K562 (cell line): Measurements from ENCODE around the gene NIM1K. TPM values are rescaled to one million over a fixed set of nuclear protein-coding genes. Genes with fewer than 3 reads are reported as not detected.

Source experiments
- CEBPB ChIP-seq: fragments of 450-650 bp; IDR thresholded peaks from 2 replicates; pipeline ENCODE4 v1.6.1; 2016; ENCODE audit warnings: missing genetic modification characterization, missing compliant biosample characterization
- JUN ChIP-seq, 2 experiments: sonication (generic) in 1 of 2; formaldehyde crosslinking in 1 of 2; IDR thresholded peaks; 2 replicates each; pipeline versions ENCODE4 v1.6.1 to v1.8.0; 2012 to 2022; ENCODE audit warnings: borderline replicate concordance in 2 of 2, mild to moderate bottlenecking in 2 of 2, improper control_type of control experiment in 1 of 2, low read depth in 1 of 2, low read length in 1 of 2, missing genetic modification reagents in 1 of 2
- KDM5B ChIP-seq: fragments of 200-600 bp; sonication (generic); IDR thresholded peaks from 2 replicates; pipeline ENCODE4 v1.6.1; 2012; ENCODE audit warnings: low read depth, mild to moderate bottlenecking, moderate library complexity, low read length, control low read depth, inconsistent platforms; ENCODE audit not compliant: insufficient replicate concordance
- MEF2D ChIP-seq: conservative IDR thresholded peaks from 2 replicates; pipeline ENCODE4 v1.6.1; 2016; ENCODE audit warnings: low read depth, missing genetic modification characterization, missing compliant biosample characterization
- MIER1 ChIP-seq: fragments of 450-650 bp; IDR thresholded peaks from 2 replicates; pipeline ENCODE4 v1.6.1; 2016; ENCODE audit warnings: antibody characterized with exemption, mild to moderate bottlenecking, low read depth
- NELFE ChIP-seq: IDR thresholded peaks from 2 replicates; pipeline ENCODE4 v1.6.1; 2011; ENCODE audit warnings: mild to moderate bottlenecking; ENCODE audit not compliant: insufficient read depth, insufficient read length
- SUPT5H ChIP-seq: fragments of 450-650 bp; IDR thresholded peaks from 2 replicates; pipeline ENCODE4 v1.6.1; 2016
- ZNF766 ChIP-seq: fragments of 200-800 bp; sonication (Bioruptor generic); conservative IDR thresholded peaks from 2 replicates; pipeline ENCODE4 v1.6.1; 2016; ENCODE audit warnings: missing genetic modification characterization, missing compliant biosample characterization
- ZNF79 ChIP-seq: fragments of 250-450 bp; sonication (Bioruptor Pico); IDR thresholded peaks from 2 replicates; pipeline ENCODE4 v1.4.0; 2020; ENCODE audit warnings: low read depth, mild to moderate bottlenecking, moderate library complexity
- polyA plus RNA-seq, 8 experiments: library from polyadenylated mRNA; depleted of rRNA in 4 of 8; stranded (reverse) in 5 of 8; unstranded in 3 of 8; fragments of >200 nt; fragmentation: Nextera tagmentation in 2 of 8; fragmentation: Illumina TruSeq in 1 of 8; extraction: Ambion mirVana in 2 of 8; extraction: Trizol in 1 of 8; gene quantifications; 2 replicates each; pipeline versions ENCODE4 v1.2.1 to v1.2.3, GENCODE V29; 2011 to 2014; ENCODE audit warnings: inconsistent platforms in 1 of 8, missing spikeins in 1 of 8
- total RNA-seq, 7 experiments: library from RNA; depleted of rRNA in 6 of 7; stranded (reverse); fragments of >200 nt in 6 of 7; fragmentation: Illumina TruSeq in 2 of 7; extraction: Trizol in 2 of 7; gene quantifications; 2 replicates each; pipeline versions ENCODE4 v1.2.1 to v1.2.3, GENCODE V29; 2011 to 2021; ENCODE audit warnings: low replicate concordance in 1 of 7
- TF ChIP-seq, protein P1 (sequence below): fragments of 250-450 bp; sonication (Bioruptor Pico); IDR thresholded peaks from 2 replicates; pipeline ENCODE4 v1.4.0; 2020; ENCODE audit warnings: mild to moderate bottlenecking, moderate library complexity
- TF ChIP-seq, protein P2 (sequence below): fragments of 250-450 bp; sonication (Bioruptor Pico); IDR thresholded peaks from 2 replicates; pipeline ENCODE4 v1.5.0; 2020; ENCODE audit warnings: mild to moderate bottlenecking
- TF ChIP-seq, protein P3 (sequence below): sonication (generic); formaldehyde crosslinking; IDR thresholded peaks from 2 replicates; pipeline ENCODE4 v1.8.0; 2023; ENCODE audit warnings: mild to moderate bottlenecking, missing genetic modification reagents
- TF ChIP-seq, protein P4 (sequence below): fragments of 250-450 bp; sonication (Bioruptor Pico); IDR thresholded peaks from 2 replicates; pipeline ENCODE4 v1.8.0; 2021; ENCODE audit warnings: mild to moderate bottlenecking, moderate library complexity

NIM1K gene
- total and polyA plus RNA-seq, 9 of the 15 experiments (the other 6 are each of a cell fraction or from before 2014, with no cell fraction given), result 0.03 to 0.34 (median 0.08) TPM; not detected in 3

DNA sequence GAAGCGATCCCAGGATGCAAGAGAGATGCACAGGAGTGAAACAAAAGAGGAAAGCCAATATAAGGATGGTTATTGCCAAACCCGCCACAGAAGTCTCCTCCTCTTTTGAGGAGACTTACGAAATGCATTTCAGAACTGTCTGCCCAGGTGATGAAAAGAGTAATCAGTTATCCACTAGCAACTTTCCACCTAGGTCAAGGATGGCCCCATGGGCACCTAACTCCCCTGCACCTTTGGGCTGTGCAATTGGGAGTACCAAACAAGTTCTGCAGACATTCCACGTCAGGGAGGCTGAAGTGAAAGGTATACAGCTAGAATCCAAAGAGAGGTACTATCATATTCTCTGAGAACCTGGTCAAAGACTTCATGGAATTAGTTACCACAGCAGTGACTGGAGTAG, 95.5 kb downstream of the NIM1K start (continued):
- TF ChIP-seq, protein P1, sequence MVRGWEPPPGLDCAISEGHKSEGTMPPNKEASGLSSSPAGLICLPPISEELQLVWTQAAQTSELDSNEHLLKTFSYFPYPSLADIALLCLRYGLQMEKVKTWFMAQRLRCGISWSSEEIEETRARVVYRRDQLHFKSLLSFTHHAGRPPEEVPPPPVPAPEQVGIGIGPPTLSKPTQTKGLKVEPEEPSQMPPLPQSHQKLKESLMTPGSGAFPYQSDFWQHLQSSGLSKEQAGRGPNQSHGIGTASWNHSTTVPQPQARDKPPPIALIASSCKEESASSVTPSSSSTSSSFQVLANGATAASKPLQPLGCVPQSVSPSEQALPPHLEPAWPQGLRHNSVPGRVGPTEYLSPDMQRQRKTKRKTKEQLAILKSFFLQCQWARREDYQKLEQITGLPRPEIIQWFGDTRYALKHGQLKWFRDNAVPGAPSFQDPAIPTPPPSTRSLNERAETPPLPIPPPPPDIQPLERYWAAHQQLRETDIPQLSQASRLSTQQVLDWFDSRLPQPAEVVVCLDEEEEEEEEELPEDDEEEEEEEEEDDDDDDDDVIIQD, result no peak
- TF ChIP-seq, protein P2, sequence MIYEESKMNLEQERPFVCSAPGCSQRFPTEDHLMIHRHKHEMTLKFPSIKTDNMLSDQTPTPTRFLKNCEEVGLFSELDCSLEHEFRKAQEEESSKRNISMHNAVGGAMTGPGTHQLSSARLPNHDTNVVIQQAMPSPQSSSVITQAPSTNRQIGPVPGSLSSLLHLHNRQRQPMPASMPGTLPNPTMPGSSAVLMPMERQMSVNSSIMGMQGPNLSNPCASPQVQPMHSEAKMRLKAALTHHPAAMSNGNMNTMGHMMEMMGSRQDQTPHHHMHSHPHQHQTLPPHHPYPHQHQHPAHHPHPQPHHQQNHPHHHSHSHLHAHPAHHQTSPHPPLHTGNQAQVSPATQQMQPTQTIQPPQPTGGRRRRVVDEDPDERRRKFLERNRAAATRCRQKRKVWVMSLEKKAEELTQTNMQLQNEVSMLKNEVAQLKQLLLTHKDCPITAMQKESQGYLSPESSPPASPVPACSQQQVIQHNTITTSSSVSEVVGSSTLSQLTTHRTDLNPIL, result no peak
- TF ChIP-seq ZNF766 (CRISPR knock-in tag), result no peak
- no peak for TF ChIP-seq MEF2D (tag)
- no peak for TF ChIP-seq KDM5B
- TF ChIP-seq, protein P3, sequence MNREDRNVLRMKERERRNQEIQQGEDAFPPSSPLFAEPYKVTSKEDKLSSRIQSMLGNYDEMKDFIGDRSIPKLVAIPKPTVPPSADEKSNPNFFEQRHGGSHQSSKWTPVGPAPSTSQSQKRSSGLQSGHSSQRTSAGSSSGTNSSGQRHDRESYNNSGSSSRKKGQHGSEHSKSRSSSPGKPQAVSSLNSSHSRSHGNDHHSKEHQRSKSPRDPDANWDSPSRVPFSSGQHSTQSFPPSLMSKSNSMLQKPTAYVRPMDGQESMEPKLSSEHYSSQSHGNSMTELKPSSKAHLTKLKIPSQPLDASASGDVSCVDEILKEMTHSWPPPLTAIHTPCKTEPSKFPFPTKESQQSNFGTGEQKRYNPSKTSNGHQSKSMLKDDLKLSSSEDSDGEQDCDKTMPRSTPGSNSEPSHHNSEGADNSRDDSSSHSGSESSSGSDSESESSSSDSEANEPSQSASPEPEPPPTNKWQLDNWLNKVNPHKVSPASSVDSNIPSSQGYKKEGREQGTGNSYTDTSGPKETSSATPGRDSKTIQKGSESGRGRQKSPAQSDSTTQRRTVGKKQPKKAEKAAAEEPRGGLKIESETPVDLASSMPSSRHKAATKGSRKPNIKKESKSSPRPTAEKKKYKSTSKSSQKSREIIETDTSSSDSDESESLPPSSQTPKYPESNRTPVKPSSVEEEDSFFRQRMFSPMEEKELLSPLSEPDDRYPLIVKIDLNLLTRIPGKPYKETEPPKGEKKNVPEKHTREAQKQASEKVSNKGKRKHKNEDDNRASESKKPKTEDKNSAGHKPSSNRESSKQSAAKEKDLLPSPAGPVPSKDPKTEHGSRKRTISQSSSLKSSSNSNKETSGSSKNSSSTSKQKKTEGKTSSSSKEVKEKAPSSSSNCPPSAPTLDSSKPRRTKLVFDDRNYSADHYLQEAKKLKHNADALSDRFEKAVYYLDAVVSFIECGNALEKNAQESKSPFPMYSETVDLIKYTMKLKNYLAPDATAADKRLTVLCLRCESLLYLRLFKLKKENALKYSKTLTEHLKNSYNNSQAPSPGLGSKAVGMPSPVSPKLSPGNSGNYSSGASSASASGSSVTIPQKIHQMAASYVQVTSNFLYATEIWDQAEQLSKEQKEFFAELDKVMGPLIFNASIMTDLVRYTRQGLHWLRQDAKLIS, result no peak
- no peak for TF ChIP-seq NELFE
- TF ChIP-seq JUN (IDR thresholded peaks at IDR 0.05; ENCODE audit: borderline replicate concordance, low read depth, low read length), result no peak
- TF ChIP-seq JUN (CRISPR knock-in tag; IDR thresholded peaks at IDR 0.05; ENCODE audit: borderline replicate concordance), result no peak
- TF ChIP-seq, protein P4, sequence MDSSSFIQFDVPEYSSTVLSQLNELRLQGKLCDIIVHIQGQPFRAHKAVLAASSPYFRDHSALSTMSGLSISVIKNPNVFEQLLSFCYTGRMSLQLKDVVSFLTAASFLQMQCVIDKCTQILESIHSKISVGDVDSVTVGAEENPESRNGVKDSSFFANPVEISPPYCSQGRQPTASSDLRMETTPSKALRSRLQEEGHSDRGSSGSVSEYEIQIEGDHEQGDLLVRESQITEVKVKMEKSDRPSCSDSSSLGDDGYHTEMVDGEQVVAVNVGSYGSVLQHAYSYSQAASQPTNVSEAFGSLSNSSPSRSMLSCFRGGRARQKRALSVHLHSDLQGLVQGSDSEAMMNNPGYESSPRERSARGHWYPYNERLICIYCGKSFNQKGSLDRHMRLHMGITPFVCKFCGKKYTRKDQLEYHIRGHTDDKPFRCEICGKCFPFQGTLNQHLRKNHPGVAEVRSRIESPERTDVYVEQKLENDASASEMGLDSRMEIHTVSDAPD (CRISPR knock-in tag), result no peak
- no peak for TF ChIP-seq ZNF79 (CRISPR knock-in tag)
- TF ChIP-seq MIER1, result no peak
- TF ChIP-seq CEBPB (tag), result peak; percentile 35; the same call in 1 of the 2 replicates
- TF ChIP-seq SUPT5H, result peak; percentile 10; the same call in 1 of the 2 replicates
